SK-N-MC (cell line): Measurements from ENCODE around the gene CXCL8.

Source experiments
- EZH2 ChIP-seq: fragments of 200-600 bp; sonication (generic); IDR thresholded peaks from one replicate; pipeline ENCODE4 v1.6.1; 2017; ENCODE audit warnings: antibody characterized with exemption
- POLR2AphosphoS5 ChIP-seq: IDR thresholded peaks from 2 replicates; pipeline ENCODE4 v1.6.1; 2012; ENCODE audit warnings: mild to moderate bottlenecking, low read depth, low read length, borderline replicate concordance

DNA sequence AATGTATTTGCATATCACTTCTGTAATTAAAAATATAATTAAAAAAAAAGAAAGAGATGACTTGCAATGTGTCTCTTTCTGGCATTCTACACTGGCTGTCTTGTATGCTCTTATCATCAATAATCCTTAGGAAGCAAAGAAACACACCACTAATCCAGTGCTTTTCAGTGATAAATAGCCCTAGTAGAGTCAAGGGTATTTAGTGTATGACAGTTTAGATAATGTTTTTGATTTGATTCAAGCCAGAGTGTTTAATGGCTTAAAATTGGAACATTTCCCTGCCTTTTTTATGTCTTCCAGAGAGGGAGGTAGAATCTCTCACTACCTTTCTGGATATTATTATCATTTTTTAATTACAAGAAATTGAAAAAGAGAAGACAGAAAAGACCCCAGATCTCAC, 48.6 kb upstream of the CXCL8 start:
- TF ChIP-seq EZH2 (no peak), POLR2AphosphoS5 (no peak)
